GM21515 (cell line): Measurements from ENCODE around the gene TSNAXIP1.

Experiments
- ATAC-seq: cut with Tn5 transposase; IDR thresholded peaks from one replicate; pipeline ENCODE4 v1.9.1; 2021; ENCODE audit not compliant: unreplicated experiment

The TSNAXIP1 gene

DNA sequence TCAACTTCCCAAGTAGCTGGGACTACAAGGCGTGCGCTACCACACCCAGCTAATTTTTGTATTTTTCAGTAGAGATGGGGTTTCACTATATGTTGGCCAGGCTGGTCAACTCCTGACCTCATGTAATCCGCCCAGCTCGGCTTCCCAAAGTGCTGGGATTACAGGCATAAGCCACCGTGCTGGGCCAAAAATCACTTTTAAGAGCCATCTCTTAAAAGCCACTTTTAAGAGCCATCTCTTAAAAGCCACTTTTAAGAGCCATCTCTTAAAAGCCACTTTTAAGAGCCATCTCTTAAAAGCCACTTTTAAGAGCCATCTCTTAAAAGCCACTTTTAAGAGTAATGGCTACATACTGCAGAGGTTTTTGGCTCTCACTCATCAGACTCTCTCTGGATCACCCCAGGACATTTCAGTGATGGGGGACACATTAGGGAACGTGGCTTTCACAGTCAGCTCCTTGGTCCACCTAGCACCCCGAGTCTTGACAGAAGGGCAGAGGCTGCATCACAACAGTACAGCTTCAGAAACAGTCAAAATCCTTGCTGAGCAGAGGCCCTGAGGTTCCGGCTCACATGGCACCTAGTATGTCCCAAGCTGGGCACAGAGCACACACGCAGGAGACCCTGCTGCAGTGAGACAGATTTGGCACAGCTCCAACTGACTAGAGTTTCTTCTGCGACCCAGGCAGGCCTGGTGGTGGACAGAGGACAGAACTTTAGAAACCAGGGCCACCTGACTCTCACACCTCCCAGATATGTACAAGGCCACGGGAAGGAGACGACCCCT is 23.9 kb upstream of the TSNAXIP1 start:
- ATAC-seq: no peak

DNA sequence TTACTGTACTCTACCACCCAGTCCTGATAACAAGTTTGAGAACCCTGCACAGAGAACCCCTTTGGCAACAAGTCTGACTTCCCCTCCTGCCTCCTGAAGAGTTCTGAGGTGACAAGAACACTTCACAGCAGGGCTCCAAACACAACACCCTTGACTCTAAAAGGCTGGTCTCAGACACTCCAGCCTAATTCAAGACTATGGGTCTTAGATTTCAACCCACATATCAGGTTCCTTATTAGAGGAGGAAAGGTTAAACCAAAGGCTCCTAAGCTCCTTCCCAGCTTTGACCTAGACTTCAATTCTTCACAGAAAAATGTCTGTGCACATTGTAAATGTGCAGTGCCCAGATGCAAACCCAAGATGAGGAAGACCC is 23.4 kb upstream of the TSNAXIP1 start:
- no peak for ATAC-seq

DNA sequence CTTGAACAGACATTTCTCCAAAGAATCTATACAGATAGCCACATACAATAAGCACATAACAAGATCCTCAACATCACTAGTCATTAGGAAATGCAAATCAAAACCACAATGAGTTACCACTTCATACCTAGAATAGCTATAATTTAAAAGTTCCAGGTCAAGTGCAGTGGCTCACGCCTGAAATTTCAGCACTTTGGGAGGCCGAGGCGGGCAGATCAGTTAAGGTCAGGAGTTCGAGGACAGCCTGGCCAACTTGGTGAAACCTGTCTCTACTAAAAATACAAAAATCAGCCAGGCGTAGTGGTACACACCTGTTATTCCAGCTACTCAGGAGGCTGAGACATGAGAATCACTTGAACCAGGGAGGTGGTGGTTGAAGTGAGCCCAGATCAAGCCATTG is 20.2 kb upstream of the TSNAXIP1 start:
- no peak for ATAC-seq

DNA sequence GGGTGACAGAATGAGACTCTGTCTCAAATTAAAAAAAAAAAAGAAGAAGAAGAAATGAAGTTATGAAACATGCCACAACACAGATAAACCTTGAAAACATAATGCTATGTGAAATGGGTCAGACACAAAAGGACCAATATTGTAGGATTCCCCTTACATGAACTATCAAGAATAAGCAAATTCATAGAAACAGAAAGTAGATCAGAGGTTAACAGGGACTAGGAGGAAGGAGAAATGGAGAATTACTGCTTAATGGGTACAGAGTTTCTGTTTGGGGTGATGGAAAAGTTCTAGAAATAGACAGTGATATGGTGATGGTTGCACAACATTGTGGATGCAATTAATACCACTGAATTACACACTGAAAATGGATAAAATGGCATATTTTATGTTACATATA is 16.6 kb upstream of the TSNAXIP1 start:
- ATAC-seq: no peak

DNA sequence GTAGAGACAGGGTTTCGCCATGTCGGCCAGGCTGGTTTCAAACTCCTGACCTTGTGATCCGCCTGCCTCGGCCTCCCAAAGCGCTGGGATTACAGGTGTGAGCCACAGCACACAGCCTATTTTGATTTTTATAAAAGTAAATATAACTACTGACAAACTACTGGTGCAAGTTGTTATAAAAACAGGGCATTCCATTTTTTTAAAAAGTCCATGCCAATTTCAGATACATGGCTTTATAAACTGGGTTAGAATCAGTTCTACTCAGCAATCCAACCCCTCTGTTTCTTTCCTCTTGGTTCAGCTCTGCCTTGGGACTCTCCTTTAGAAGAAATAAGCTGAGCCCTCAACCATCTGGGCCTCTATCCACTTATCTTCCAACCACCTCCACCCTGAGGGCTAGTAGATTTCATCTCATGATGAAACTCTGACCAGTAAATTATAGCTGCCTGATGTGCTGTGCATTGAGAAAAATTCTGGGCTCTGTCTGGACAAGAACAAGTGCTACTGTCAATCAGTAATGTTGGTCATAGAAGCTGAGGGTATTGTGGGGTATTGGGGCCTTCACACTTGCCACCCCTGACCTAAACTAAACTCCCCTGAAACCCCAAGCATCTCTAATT is 10.5 kb upstream of the TSNAXIP1 start:
- no peak for ATAC-seq

DNA sequence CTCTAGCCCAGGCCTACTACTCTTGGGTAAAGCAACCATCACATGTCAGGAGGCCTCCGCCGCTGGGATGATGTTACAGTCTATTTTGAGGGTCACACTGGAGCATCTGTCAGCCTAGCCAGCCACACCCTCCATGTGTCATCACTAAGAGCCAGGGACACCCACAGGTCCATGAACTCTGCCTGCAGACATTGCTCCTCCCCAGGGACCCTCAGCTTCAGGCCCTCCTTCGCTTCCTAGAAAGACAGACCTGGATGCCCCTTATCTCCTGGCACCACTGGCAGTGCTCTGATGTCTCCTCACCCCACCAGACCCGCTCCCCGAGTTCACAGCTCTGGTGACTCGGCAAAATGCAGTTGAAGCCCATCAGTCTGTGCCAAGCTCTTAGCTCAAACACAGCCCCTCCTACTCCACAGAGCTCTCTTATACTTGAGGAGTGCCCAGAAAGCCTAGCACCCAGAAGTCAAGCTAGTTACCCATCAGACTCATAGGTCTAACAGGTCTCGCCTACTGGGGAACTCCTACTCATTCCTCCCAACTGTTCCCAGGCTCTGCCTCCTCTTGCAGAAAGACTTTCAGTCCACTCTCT is 6.3 kb upstream of the TSNAXIP1 start:
- no peak for ATAC-seq

DNA sequence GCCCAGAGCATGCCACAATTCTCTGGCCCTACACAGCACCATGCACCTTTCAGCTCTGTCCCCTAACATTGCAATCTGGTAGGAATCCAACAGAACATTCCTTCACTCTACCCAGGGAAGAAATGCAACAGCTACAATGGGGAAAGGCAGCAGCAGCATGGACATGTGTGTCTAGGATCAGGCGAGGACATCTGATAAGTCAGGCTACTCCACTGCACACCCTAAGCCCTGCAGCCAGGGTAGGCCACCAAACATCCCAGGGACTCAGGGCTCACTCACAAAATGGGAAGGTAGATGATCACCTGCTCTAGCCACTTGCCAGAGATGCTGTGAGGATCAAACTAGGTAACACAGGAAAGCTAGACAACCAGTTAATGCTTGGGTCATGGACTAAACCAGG is 5.4 kb upstream of the TSNAXIP1 start:
- no peak for ATAC-seq

DNA sequence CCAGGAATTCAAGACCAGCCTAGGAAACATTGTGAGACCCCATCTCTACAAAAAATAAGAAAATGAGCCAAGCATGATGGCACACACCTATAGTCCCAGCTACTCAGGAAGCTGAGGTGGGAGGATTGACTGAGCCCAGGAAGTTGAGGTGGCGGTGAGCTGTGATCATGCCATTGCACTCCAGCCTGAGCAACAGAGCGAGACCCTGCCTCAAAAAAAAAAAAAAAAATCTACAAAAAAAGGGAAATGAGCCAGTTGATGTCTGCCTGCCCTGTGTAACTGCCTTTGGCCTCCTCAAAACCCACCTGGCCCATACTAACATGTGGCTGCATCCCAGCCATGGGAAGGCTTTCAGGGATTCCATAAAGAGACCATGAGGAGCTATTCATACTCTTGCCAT is 4.8 kb upstream of the TSNAXIP1 start:
- ATAC-seq: no peak

DNA sequence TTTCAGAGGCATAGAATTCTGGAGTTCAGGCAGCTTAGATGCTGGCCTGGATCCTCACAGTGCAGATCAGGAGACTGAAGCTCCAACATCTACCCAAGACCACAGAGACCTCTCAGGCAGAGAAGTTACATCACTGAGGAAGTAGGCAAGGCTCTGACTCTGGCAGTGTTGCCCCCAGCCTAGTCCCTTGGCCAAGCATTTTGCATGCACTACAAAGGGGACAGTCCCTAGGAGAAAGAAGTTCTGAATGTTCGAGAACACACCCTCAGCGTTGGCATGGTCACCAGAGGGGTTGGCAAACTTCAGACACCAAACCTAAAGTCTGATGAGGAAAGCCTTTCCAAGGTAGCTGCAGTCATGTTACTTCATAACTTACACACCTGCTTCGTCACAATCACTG is 2.8 kb upstream of the TSNAXIP1 start:
- ATAC-seq: no peak

DNA sequence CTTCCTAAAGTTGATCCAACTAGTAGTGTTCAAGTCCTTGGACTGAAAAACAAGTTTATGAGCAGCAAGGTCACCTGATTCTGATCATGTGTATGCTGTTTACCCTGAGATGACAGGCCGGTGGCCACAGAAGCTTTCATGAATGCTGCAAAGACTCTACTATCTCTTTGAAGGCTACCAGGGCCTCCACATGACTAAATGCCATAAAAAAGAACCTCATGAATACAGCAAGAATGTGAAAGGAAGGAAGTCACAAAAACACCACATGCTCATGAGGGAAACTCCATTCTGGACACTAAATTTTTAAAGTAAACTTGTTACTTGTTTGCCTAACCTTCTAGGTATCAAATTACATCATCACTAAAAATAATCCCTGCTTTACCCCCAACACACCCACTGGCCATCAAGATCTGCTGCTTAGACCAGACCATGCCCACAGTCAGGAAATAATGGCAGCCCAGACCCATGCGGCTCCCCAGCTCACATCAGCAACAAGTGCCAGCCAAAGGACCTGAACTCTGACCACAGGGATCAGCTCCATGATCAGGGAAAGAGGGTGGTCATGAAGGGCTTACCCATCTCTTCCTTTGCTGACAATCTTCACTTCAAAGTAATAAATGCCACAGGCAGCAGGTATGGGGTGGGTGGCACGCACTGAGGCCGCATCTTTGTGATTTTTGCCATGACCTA is 1.7 kb upstream of the TSNAXIP1 start:
- no peak for ATAC-seq

DNA sequence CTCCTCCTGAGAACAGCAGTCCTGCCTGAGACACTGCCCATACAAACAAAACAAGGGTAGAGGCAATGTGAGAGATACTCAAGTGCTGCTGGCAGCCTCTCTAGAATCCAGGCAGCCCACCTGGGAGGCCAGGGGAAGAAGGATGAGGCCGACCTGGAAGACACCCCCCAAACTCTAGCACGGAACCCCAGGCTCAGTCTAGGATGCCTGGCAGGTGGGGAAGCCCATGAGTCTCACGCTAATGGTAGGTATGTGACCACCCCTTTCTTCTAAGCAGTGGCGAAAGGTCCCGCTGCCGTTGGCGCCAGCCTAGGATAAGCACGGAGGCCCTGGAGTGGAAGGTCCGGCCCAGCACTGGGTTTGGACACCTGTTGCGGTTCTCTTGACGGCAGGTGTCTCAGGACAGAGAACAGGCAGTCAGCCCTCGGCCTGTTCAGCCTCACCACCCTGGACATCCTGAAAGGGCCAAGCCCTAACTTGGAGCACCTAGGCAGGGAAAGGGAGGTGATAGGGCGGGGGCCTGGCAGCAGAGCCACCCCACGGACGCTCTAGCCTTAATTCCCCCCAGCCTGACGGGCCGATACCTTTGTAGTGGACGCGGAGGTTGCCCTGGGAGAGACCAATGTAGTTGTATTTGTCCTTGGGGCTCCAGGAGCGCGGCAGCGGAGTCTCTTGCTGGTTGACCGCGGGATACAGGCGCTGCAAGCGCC is 816 bp upstream of the TSNAXIP1 start:
- ATAC-seq: peak; percentile 2

DNA sequence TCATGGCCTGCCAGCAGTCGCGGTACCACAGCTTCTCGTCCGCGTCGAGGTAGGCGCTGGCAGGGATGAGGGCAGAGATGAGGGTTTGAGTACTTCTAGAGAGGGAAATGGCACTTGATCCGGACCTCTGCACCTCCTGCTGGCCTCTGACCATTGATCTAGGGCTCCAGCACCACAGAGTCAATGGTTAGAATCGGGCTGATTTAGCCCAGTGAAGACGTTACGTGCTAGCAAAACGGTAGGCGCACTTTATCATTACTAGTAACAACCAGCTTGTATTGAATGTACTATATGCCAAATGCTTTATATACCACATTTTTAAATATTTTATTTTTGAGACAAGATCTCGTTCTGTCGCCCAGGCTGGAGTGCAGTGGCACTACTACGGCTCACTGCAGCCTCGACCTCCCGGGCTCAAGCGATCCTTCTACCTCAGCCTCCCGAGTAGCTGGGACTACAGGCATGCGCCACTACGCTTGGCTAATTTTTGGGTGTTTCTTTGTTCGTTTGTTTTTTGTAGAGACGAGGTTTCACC is 526 bp downstream of the TSNAXIP1 start:
- no peak for ATAC-seq

DNA sequence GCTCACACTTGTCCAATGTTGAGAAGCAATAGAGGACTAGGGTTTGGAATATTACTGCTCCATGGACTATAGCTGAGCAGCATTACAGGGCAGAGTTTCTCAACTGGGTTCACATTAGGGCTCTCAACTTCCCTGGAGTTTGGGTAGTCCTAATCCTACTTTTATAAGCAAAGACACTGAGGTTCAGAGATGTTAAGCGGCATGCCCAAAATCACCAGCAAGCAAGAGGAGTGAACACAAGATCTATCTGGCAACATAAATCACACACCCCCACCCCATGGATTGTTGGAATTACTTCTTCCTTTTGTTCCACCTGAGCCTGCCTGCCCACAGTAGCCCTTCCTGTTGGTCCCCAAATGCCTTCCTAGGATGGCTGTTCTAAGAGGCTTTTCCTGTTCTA is 5.2 kb downstream of the TSNAXIP1 start:
- no peak for ATAC-seq

DNA sequence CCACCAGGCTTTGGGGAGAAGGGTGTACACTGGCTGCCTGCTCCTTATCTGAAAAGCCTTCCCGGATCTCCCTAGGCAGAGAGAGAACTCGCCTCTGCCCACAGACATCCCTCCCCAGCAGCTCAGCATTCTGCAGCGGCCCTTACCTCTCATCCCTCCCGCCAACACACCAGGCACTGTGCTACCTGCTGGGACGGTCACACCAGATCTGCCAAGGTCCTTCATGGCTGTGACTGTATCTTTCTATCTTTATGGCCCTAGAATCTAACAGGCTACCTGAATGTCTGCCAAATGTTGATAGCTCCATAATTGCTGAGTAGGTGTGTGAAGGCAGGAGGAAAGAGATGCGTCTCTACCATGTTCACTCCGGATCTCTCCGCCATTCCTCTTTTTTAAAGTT is 7.9 kb downstream of the TSNAXIP1 start:
- ATAC-seq: no peak

DNA sequence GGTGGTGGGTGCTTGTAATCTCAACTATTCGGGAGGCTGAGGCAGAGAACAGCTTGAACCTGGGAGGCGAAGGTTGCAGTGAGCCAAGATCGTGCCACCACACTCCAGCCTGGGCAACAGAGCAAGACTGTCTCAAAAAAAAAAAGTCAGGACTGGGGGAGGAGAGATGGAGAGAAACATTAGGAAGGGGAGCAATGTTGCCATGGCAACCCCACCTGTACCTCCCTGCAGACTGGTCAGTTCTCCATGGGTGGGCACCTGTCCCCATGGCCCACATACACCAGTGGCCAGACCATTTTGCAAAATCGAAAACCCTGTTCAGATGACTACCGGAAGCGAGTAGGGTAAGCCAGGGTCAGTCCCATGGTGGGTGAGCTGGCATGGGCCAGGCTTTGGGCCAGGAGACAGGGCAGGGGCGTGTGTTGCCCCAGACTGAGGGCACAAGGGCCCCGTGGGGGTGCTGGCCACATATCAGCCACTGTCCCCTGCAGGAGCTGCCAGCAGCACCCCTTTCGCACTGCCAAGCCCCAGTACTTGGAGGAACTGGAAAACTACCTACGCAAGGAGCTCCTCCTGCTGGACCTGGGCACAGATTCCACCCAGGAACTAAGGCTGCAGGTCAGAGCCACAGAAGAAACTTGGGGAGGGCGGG is 14.0 kb downstream of the TSNAXIP1 start:
- no peak for ATAC-seq

DNA sequence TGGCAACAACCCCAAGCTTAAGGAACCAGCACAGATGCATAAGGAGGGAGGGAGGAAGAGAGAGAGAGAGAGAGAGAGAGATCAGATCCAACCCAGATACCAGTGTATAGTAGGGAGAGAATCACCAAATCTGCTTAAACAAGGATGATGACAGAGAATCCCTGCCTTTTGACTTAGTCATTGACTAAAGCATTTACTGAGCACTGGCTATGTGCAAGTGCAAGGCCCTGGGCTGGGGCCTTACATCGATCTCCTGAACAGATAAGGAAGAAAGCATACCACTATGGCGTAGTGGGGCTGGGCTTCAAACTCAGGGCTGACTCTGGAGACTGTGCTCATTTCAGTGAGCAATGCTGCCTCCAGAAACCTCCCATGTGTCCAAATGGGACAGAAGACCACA is 15.8 kb downstream of the TSNAXIP1 start:
- no peak for ATAC-seq

DNA sequence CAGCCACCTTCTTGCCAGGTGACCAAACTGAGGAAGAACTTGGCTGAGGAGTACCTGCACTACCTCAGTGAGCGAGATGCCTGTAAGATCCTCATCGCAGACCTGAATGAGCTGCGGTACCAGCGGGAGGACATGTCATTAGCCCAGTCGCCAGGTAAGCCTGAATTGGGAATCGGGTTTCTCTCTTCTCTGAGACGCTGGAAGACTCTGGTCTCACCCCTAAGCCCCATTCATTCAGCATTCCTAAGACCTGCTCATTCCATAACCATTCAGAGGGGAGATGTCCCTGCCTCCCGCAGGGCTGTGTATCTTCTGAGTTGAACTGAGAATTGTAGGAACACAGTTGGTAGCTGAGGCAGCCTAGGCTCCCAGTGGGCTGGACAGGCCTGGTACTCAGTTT is 18.4 kb downstream of the TSNAXIP1 start:
- no peak for ATAC-seq

DNA sequence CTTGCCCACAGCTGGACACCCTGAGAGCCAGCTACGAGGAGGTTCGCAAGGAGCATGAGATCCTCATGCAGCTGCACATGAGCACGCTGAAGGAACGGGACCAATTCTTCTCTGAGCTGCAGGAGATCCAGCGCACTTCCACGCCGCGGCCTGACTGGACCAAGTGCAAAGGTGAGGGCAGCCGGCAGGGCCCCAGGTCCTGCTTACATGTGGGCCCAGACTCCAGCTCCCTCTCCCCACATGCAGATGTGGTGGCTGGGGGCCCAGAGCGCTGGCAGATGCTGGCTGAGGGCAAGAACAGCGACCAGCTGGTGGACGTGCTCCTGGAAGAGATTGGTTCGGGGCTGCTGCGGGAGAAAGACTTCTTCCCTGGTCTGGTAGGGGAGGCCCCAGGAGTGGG is 19.2 kb downstream of the TSNAXIP1 start:
- ATAC-seq: no peak

DNA sequence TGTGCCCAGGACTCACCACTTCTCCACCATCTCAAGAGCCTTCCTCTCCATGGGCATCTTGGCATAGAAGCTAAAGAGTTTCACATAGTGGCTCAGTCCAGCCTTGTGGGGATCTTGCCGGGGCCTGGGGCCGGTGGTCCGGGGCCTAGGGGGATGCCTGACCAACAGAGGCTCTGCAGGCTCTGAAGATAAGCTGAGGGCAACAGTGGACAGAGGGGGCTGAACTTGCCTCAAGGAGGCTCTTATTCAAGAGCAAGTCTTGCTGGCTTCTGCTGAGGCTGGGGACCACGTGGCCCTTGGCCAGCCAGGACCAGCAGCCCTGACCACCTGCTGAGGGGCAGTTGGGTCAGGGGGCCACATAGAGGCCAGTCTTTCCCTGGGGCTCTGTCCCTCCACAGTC is 22.0 kb downstream of the TSNAXIP1 start:
- ATAC-seq: no peak

DNA sequence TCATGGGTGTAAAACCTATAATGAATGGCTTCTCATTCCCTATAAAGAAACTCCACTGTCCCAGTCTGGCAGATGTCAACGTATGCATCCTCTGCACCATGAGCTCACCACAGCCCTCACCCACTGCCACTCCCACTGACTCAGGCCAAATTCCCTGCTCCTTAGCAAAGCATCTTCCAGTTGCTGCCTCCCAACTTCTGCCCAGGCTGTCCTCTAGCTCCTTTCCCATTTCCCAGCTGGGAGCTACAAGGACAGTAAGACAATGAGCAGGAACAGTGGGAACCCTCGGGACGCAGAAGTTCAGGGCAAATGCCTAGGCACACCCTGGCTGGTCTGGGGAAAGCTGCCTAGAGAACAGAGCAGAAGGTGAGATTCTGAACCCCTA is 26.3 kb downstream of the TSNAXIP1 start:
- ATAC-seq: no peak
